GM12878 (cell line): Measurements from ENCODE around the gene CADPS. TPM values are rescaled to one million over a fixed set of nuclear protein-coding genes. Genes with fewer than 3 reads are reported as not detected.

Source experiments
- ATAC-seq: fragments of 200-7000 bp; cut with Tn5 transposase; 3 replicates; pipeline ENCODE4 v1.9.1; 2020; ENCODE audit warnings: mild to moderate bottlenecking, moderate library complexity
- BruUV-seq: library from RNA; stranded (reverse); fragments of 400-500 nt; replicated peaks from 2 replicates; lab custom pipeline; 2021; lab: Mats Ljungman, UMichigan
- CTCF ChIA-PET: fragments of 300-600 bp; sonication (Branson Sonifier 250); formaldehyde crosslinking; extraction: SDS; loops from one replicate; lab custom pipeline; 2021; ENCODE audit warnings: inconsistent platforms; lab: Yijun Ruan, JAX
- POLR2A ChIA-PET: fragments of 350-600 bp; formaldehyde crosslinking; extraction: SDS; loops from one replicate; lab custom pipeline; 2021; ENCODE audit warnings: inconsistent platforms; lab: Charles Lee
- RAD21 ChIA-PET: fragments of 300-600 bp; sonication (Branson Sonifier 250); formaldehyde crosslinking; loops from one replicate; lab custom pipeline; 2023; ENCODE audit warnings: antibody characterized with exemption; ENCODE audit not compliant: unreplicated experiment; lab: Charles Lee
- SMC1A ChIA-PET: fragments of 300-600 bp; sonication (Branson Sonifier 250); formaldehyde crosslinking; loops from one replicate; lab custom pipeline; 2023; ENCODE audit not compliant: unreplicated experiment, uncharacterized antibody; lab: Charles Lee
- DNase-seq: peaks from one replicate; pipeline ENCODE4 v3.0.0-alpha.2; 2011; ENCODE audit warnings: low read depth, low spot score
- FAIRE-seq: peaks from 3 replicates; lab custom pipeline; 2011; peaks lifted over from hg19 to GRCh38; lab: Jason Lieb, UNC
- H2AFZ ChIP-seq: 2 replicates; pipeline ENCODE4 v1.6.0; 2011; ENCODE audit warnings: low read depth, low read length, control low read depth; ENCODE audit not compliant: control insufficient read depth
- H3K27ac ChIP-seq: 2 replicates; pipeline ENCODE4 v1.5.1; 2011; ENCODE audit warnings: control low read depth; ENCODE audit not compliant: control insufficient read depth, insufficient read depth
- H3K27me3 ChIP-seq, 2 experiments: replicated peaks in 1 of 2; 2 replicates each; pipeline versions ENCODE4 v1.6.0 to v1.6.1; 2011; ENCODE audit warnings: low read length in 1 of 2; ENCODE audit not compliant: control insufficient read depth in 2 of 2, insufficient read depth in 2 of 2
- H3K36me3 ChIP-seq, 2 experiments: 2 replicates each; pipeline ENCODE4 v1.5.1; 2011; ENCODE audit warnings: low read length in 1 of 2; ENCODE audit not compliant: control insufficient read depth in 2 of 2, insufficient read depth in 2 of 2
- H3K4me1 ChIP-seq: 2 replicates; pipeline ENCODE4 v1.6.1; 2011; ENCODE audit warnings: mild to moderate bottlenecking, low read length, moderate library complexity, mixed read lengths; ENCODE audit not compliant: control insufficient read depth, insufficient read depth
- H3K4me2 ChIP-seq: 2 replicates; pipeline ENCODE4 v1.6.0; 2011; ENCODE audit warnings: control low read depth; ENCODE audit not compliant: control insufficient read depth, insufficient read depth
- H3K4me3 ChIP-seq: fragments of 200-600 bp; sonication (generic); 2 replicates; pipeline ENCODE4 v1.5.1; 2016
- H3K79me2 ChIP-seq: 2 replicates; pipeline ENCODE4 v1.6.0; 2011; ENCODE audit warnings: low read length; ENCODE audit not compliant: control insufficient read depth, insufficient read depth
- H3K9ac ChIP-seq: 2 replicates; pipeline ENCODE4 v1.8.0; 2011; ENCODE audit warnings: low read length, control low read depth, mixed read lengths; ENCODE audit not compliant: control insufficient read depth, insufficient read depth
- H3K9me3 ChIP-seq: replicated peaks from 3 replicates; pipeline ENCODE4 v1.5.1; 2011; ENCODE audit warnings: mild to moderate bottlenecking, low read length; ENCODE audit not compliant: control insufficient read depth, insufficient read depth
- H4K20me1 ChIP-seq: 2 replicates; pipeline ENCODE4 v1.6.0; 2011; ENCODE audit not compliant: control insufficient read depth, insufficient read depth
- NRF1 ChIP-seq: conservative IDR thresholded peaks from 2 replicates; pipeline ENCODE4 v1.6.1; 2011; ENCODE audit warnings: mild to moderate bottlenecking, low read depth, low read length, improper control_type of control experiment
- RELA ChIP-seq: fragments of 450-650 bp; IDR thresholded peaks from 2 replicates; pipeline ENCODE4 v1.8.0; 2014; ENCODE audit warnings: borderline replicate concordance; ENCODE audit not compliant: partially characterized antibody
- SIN3A ChIP-seq: IDR thresholded peaks from 2 replicates; pipeline ENCODE4 v1.6.1; 2012; ENCODE audit warnings: low read depth, low read length, improper control_type of control experiment
- WGBS: methylation state at CpG from one replicate; pipeline ENCODE4 v1.1.6; 2016; ENCODE audit warnings: low lambda C conversion rate; ENCODE audit not compliant: insufficient replicate concordance, insufficient coverage; ENCODE audit errors: missing lambda C conversion rate; 5-methylcytosine and 5-hydroxymethylcytosine counted together
- in situ Hi-C: fragments of 300-500 bp; cut with MboI; formaldehyde crosslinking; loops from 9 replicates; pipeline ENCODE4 v1.14.3; 2018; ENCODE audit warnings: mixed read lengths
- intact Hi-C: fragments of 100-400 bp; cut with micrococcal nuclease; formaldehyde crosslinking; loops from one replicate; pipeline ENCODE4 v1.14.2; 2022; ENCODE audit not compliant: unreplicated experiment
- polyA plus RNA-seq, 11 experiments: library from polyadenylated mRNA; depleted of rRNA in 4 of 11; unstranded in 6 of 11; stranded (reverse) in 5 of 11; fragments of >200 nt; fragmentation: Nextera tagmentation in 4 of 11; fragmentation: Illumina TruSeq in 1 of 11; extraction: Ambion mirVana in 4 of 11; extraction: Trizol in 1 of 11; gene quantifications; 1 replicate in 1 of 11; 2 replicates in 10 of 11; pipeline versions ENCODE4 v1.2.1 to v1.2.3, GENCODE V29; 2011 to 2016; ENCODE audit warnings: inconsistent platforms in 2 of 11, missing spikeins in 2 of 11, low read depth in 1 of 11
- total RNA-seq, 4 experiments: library from RNA; depleted of rRNA in 3 of 4; stranded (reverse); fragments of >200 nt in 3 of 4; fragmentation: Illumina TruSeq in 1 of 4; extraction: Trizol in 1 of 4; gene quantifications; 2 replicates each; pipeline versions ENCODE4 v1.2.1 to v1.2.3, GENCODE V29; 2013 to 2021
- TF ChIP-seq, protein P1 (sequence below), 3 experiments: IDR thresholded peaks in 2 of 3; conservative IDR thresholded peaks in 1 of 3; 2 replicates each; pipeline ENCODE4 v1.5.1; 2011; ENCODE audit warnings: low read depth in 3 of 3, low read length in 3 of 3, mild to moderate bottlenecking in 3 of 3, control low read depth in 2 of 3, moderate library complexity in 2 of 3, inconsistent platforms in 1 of 3, mixed read lengths in 1 of 3; ENCODE audit not compliant: control insufficient read depth in 2 of 3, insufficient read depth in 1 of 3; ENCODE audit errors: extremely low read depth in 1 of 3
- TF ChIP-seq, protein P2 (sequence below): fragments of 450-650 bp; IDR thresholded peaks from 2 replicates; pipeline ENCODE4 v1.6.1; 2017; ENCODE audit warnings: borderline replicate concordance

The CADPS gene
- total and polyA plus RNA-seq, 10 of the 15 experiments (the other 5 are each of a cell fraction or from before 2014, with no cell fraction given) = 0.20 TPM; not detected in 9

DNA sequence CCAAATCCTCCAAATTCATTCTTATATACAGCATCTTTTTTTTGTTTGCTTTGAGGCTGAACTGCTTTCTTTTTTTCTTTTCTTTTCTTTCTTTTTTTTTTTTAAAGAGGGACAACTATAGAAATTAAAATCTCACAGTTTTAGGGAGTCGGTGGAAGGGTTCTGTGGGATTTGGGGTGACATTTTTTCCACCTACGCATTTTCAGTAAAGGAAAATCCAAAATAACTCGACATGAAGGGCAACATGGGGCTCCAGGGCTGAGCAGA is 498.8 kb downstream of the CADPS start (continued):
- no peak for TF ChIP-seq NRF1
- TF ChIP-seq, protein P1, sequence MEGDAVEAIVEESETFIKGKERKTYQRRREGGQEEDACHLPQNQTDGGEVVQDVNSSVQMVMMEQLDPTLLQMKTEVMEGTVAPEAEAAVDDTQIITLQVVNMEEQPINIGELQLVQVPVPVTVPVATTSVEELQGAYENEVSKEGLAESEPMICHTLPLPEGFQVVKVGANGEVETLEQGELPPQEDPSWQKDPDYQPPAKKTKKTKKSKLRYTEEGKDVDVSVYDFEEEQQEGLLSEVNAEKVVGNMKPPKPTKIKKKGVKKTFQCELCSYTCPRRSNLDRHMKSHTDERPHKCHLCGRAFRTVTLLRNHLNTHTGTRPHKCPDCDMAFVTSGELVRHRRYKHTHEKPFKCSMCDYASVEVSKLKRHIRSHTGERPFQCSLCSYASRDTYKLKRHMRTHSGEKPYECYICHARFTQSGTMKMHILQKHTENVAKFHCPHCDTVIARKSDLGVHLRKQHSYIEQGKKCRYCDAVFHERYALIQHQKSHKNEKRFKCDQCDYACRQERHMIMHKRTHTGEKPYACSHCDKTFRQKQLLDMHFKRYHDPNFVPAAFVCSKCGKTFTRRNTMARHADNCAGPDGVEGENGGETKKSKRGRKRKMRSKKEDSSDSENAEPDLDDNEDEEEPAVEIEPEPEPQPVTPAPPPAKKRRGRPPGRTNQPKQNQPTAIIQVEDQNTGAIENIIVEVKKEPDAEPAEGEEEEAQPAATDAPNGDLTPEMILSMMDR (IDR thresholded peaks at IDR 0.05 in 2 of 3, conservative IDR thresholded peaks at IDR 0.05 in 1 of 3; ENCODE audit: control insufficient read depth in 2 of 3, extremely low read depth in 1 of 3, insufficient read depth in 1 of 3, low read depth in 3 of 3, low read length in 3 of 3) = no peak
- no peak for TF ChIP-seq SIN3A

DNA sequence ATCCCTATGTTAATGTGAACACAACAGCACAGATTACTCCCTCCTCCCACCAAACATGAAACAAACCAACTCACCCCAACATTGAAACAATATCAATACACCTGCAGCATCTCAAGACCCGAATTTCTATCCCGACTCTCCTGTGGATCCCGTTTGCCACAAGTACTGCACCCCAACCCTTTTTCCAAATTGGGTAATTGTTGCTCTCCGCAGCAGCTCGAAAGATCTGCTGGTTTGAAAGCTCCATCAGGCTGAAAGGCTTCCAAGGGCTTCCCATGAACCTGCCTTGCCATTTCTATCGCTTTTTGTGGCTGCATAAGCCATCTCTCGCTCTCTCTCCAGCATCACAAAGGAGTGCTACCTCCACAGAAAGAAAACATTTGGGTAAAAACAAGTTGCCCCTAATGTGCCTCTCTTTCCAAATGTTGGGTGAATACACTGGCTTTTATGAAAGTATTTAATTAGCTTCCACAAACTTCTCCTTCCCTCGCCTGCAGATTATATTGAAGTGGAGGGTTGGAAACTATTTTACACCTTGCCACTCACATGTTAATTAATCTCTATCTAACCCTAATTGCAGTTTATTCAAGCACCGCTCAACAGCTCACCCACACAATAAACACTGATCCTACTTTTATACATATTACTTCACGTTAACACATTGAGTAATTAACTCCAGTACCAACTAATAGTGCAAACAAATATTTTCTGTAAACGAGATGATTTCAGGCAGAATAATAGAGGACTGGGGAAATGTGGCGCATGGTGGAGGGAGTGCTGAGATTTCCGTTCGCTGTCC is 499.4 kb downstream of the CADPS start:
- POLR2A ChIA-PET = no interaction called here
- RAD21 ChIA-PET = no interaction called here
- 31% methylated on average over 14 of the region's 14 CpGs for WGBS
- CTCF ChIA-PET = no interaction called here
- Histone ChIP-seq H4K20me1 (no peaks in the 10 kb centered on the region), H3K36me3 (no peaks in the 10 kb centered on the region), H3K27me3 (peaks cover 5 to 16% of the 10 kb centered on the region in 2 experiments), H3K4me2 (no peak overlapping the region), H3K4me3 (no peak overlapping the region), H3K4me1 (no peaks in the 10 kb centered on the region), H3K27ac (no peak overlapping the region), H2AFZ (no peak overlapping the region), H3K9me3 (no peaks in the 10 kb centered on the region), H3K79me2 (no peaks in the 10 kb centered on the region), H3K9ac (no peak overlapping the region)
- BruUV-seq = no TSS peak
- FAIRE-seq = no peak
- DNase-seq = no peak
- in situ Hi-C loops (no loop called here), intact Hi-C loops (no loop called here)
- ATAC-seq = no peak
- TF ChIP-seq, protein P2, sequence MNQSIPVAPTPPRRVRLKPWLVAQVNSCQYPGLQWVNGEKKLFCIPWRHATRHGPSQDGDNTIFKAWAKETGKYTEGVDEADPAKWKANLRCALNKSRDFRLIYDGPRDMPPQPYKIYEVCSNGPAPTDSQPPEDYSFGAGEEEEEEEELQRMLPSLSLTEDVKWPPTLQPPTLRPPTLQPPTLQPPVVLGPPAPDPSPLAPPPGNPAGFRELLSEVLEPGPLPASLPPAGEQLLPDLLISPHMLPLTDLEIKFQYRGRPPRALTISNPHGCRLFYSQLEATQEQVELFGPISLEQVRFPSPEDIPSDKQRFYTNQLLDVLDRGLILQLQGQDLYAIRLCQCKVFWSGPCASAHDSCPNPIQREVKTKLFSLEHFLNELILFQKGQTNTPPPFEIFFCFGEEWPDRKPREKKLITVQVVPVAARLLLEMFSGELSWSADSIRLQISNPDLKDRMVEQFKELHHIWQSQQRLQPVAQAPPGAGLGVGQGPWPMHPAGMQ = no peak
- no peak for TF ChIP-seq RELA
- SMC1A ChIA-PET = no interaction called here
